ENCODE measurements around the gene CARD9. TPM values are rescaled to one million over a fixed set of nuclear protein-coding genes. Genes with fewer than 3 reads are reported as not detected.

Gene CARD9
- total RNA-seq, 4 donors from 2014 or later, result 2.4 to 4.2 (median 3.2) TPM

- no peak for DNase-seq (ENCODE audit: low spot score in 2 of 2)
- no peak overlapping the region for H3K4me3 ChIP-seq (ENCODE audit: low read depth, poor library complexity, severe bottlenecking)
- intact Hi-C loops (cut with DNase I; ENCODE audit: low total_unique reads), result no loop called here
- no peak for TF ChIP-seq POLR2A (IDR thresholded peaks at IDR 0.05)
- no peak for TF ChIP-seq CTCF (IDR thresholded peaks at IDR 0.05)
- WGBS, 2 donors, result 92 to 97% methylated on average over 11 to 13 of the region's 13 CpGs
These were observed 21.5 kb upstream of the CARD9 start for GRCh38 chr9:136395020-136395340.

GRCh38 chr9:136394312-136395019 lies 21.0 kb upstream of the CARD9 start:
- intact Hi-C loops (cut with DNase I; ENCODE audit: low total_unique reads), result no loop called here
- TF ChIP-seq POLR2A (IDR thresholded peaks at IDR 0.05) (no peak), CTCF (IDR thresholded peaks at IDR 0.05) (no peak)
- H3K4me3 ChIP-seq (ENCODE audit: low read depth, poor library complexity, severe bottlenecking), result no peak overlapping the region
- 90 to 91% methylated on average over 20 to 21 of the region's 21 CpGs for WGBS, 2 donors
- no peak for DNase-seq (ENCODE audit: low spot score in 2 of 2)

GRCh38 chr9:136393531-136393930 lies 20.1 kb upstream of the CARD9 start:
- no peak overlapping the region for H3K4me3 ChIP-seq (ENCODE audit: low read depth, poor library complexity, severe bottlenecking)
- intact Hi-C loops (cut with DNase I; ENCODE audit: low total_unique reads), result no loop called here
- WGBS, 2 donors, result 89 to 93% methylated on average over 15 to 17 of the region's 17 CpGs
- DNase-seq (ENCODE audit: low spot score in 2 of 2), result no peak
- no peak for TF ChIP-seq POLR2A (IDR thresholded peaks at IDR 0.05)
- TF ChIP-seq CTCF (IDR thresholded peaks at IDR 0.05), result no peak

GRCh38 chr9:136392538-136393449 lies 19.3 kb upstream of the CARD9 start:
- WGBS, 2 donors, result 77 to 89% methylated on average over 17 to 19 of the region's 21 CpGs
- TF ChIP-seq POLR2A (IDR thresholded peaks at IDR 0.05) (no peak), CTCF (IDR thresholded peaks at IDR 0.05) (no peak)

GRCh38 chr9:136391737-136392537 lies 18.5 kb upstream of the CARD9 start:
- 90 to 92% methylated on average over 26 to 28 of the region's 28 CpGs for WGBS, 2 donors
- H3K4me3 ChIP-seq (ENCODE audit: low read depth, poor library complexity, severe bottlenecking), result no peak overlapping the region
- no peak for TF ChIP-seq CTCF (IDR thresholded peaks at IDR 0.05)
- no peak for TF ChIP-seq POLR2A (IDR thresholded peaks at IDR 0.05)
- DNase-seq (ENCODE audit: low spot score in 2 of 2), result no peak
- intact Hi-C loops (cut with DNase I; ENCODE audit: low total_unique reads), result no loop called here

More at GRCh38 chr9:136392538-136393449, 19.3 kb upstream of the CARD9 start:
- intact Hi-C loops (cut with DNase I; ENCODE audit: low total_unique reads), result no loop called here
- no peak for DNase-seq (ENCODE audit: low spot score in 2 of 2)
- H3K4me3 ChIP-seq (ENCODE audit: low read depth, poor library complexity, severe bottlenecking), result no peak overlapping the region
